H1 (cell line): ENCODE measurements around the gene GINS3. TPM values are rescaled to one million over a fixed set of nuclear protein-coding genes. Genes with fewer than 3 reads are reported as not detected.

Source experiments
- KDM1A ChIP-seq: fragments of 200-600, 300-600 bp; sonication (generic); IDR thresholded peaks from 2 replicates; pipeline ENCODE4 v1.7.1; 2016; ENCODE audit warnings: mild to moderate bottlenecking, low read length, borderline replicate concordance
- KDM5A ChIP-seq: fragments of 200-600 bp; IDR thresholded peaks from 2 replicates; pipeline ENCODE4 v1.7.1; 2012; ENCODE audit warnings: mild to moderate bottlenecking, low read length, inconsistent platforms, mixed read lengths
- SRF ChIP-seq: IDR thresholded peaks from 2 replicates; pipeline ENCODE4 v1.6.1; 2011; ENCODE audit warnings: mild to moderate bottlenecking, low read depth, low read length, moderate library complexity
- polyA plus RNA-seq, 7 experiments: library from polyadenylated mRNA; depleted of rRNA in 3 of 7; stranded (reverse) in 5 of 7; unstranded in 2 of 7; fragments of >200 nt in 5 of 7; fragments of 200-250 nt in 2 of 7; gene quantifications; 1 replicate in 5 of 7; 2 replicates in 1 of 7; 4 replicates in 1 of 7; pipeline versions ENCODE4 v1.2.1 to v1.2.3, GENCODE V29; 2011 to 2013; ENCODE audit warnings: missing spikeins in 2 of 7, mixed read lengths in 2 of 7
- total RNA-seq: library from RNA; stranded (reverse); fragmentation: NEBNext Ultra II Directional; extraction: Animal tissue kit (Norgen Biotek cat#: 25700); gene quantifications from 2 replicates; pipeline ENCODE4 v1.2.1, GENCODE V29; 2021

The GINS3 gene
- total and polyA plus RNA-seq, 2 of the 8 experiments (the other 6 are each of a cell fraction or from before 2014, with no cell fraction given): 12.9 to 15.4 TPM

- TF ChIP-seq SRF (no peak), KDM5A (no peak), KDM1A (no peak)
Observed at GRCh38 chr16:58448890-58449289, 56.6 kb downstream of the GINS3 start (continued).
